ENCODE results near the gene PTPN4.
"Not testable (repeated sequence)": the region's sequence is repeated elsewhere in the genome, so short reads cannot be mapped to it uniquely, and the experiment has no call there.

Gene PTPN4

DNA sequence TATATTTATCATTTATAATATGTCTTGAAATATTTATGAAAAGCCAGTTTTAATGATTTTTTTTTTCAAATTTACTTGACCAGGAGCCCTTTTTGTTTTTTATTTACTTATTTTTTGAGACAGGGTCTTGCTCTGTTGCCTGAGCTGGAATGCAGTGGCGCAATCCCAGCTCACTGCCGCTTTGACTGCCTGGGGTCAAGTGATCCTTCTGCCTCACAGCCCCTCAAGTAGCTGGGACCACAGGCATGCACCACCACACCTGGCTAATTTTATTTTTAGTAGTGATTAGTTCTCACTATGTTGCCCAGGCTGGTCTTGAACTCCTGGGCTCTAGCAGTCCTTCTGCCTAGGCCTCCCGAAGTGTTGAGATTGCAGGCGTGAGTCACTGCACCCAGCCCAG lies 258.8 kb downstream of the PTPN4 start:
- no peak for DNase-seq
- intact Hi-C loops (cut with DNase I; ENCODE audit: low total_unique reads): loop anchor here (10.0 kb wide), 1 partner anchor 264 kb away; the partner anchor contains the start of gene PTPN4
- Histone ChIP-seq H3K9me3 (peaks cover 0 to 6% (median 0%) of the 10 kb centered on the region in 3 donors), H3K4me1 (peaks cover 0 to 8% (median 4%) of the 10 kb centered on the region in 4 donors), H3K4me3 (no peak overlapping the region), H3K27me3 (no peaks in the 10 kb centered on the region), H3K36me3 (peaks cover 0 to 6% (median 0%) of the 10 kb centered on the region in 3 donors), H3K27ac (no peak overlapping the region)
- TF ChIP-seq, protein P1, sequence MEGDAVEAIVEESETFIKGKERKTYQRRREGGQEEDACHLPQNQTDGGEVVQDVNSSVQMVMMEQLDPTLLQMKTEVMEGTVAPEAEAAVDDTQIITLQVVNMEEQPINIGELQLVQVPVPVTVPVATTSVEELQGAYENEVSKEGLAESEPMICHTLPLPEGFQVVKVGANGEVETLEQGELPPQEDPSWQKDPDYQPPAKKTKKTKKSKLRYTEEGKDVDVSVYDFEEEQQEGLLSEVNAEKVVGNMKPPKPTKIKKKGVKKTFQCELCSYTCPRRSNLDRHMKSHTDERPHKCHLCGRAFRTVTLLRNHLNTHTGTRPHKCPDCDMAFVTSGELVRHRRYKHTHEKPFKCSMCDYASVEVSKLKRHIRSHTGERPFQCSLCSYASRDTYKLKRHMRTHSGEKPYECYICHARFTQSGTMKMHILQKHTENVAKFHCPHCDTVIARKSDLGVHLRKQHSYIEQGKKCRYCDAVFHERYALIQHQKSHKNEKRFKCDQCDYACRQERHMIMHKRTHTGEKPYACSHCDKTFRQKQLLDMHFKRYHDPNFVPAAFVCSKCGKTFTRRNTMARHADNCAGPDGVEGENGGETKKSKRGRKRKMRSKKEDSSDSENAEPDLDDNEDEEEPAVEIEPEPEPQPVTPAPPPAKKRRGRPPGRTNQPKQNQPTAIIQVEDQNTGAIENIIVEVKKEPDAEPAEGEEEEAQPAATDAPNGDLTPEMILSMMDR (IDR thresholded peaks at IDR 0.05): no peak

DNA sequence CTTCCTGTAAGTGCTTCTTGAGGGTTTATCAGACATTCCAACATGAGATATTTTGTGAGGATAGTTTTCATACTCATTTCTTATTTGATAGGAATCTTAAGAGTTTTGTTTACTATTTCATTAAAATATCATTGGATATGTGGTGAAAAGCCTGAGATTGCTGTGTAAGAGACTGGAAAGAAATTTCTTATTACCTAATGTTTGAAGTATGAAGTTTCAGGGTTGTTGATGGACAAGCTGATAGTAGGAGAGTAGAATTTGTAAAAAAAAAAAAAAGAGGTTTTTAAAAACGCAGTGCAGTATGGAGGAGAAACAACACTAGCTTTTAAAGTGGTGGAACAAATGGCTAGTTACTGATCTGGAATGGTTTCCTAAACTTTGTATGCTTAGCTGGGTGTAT lies 260.8 kb downstream of the PTPN4 start:
- Histone ChIP-seq H3K4me1 (no peaks in the 10 kb centered on the region), H3K27me3 (no peaks in the 10 kb centered on the region), H3K36me3 (peaks cover 0 to 8% (median 5%) of the 10 kb centered on the region in 3 donors), H3K9me3 (peaks cover 0 to 6% (median 0%) of the 10 kb centered on the region in 3 donors), H3K27ac (no peak overlapping the region), H3K4me3 (no peak overlapping the region)
- DNase-seq: no peak
- intact Hi-C loops (cut with DNase I; ENCODE audit: low total_unique reads): no loop called here
- TF ChIP-seq, protein P1 (IDR thresholded peaks at IDR 0.05): no peak

DNA sequence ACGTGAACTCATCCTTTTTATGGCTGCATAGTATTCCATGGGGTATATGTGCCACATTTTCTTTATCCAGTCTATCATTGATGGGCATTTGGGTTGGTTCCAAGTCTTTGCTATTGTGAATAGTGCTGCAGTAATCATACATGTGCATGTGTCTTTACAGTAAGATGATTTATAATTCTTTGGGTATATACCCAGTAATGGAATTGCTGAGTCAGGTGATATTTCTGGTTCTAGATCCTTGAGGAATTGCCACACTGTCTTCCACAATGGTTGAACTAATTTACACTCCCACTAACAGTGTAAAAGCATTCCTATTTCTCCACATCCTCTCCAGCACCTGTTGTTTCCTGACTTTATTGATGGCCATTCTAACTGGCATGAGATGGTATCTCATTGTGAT lies 262.8 kb downstream of the PTPN4 start:
- H3K36me3 ChIP-seq; H3K4me1 ChIP-seq; H3K27me3 ChIP-seq; H3K4me3 ChIP-seq; H3K27ac ChIP-seq; DNase-seq; H3K9me3 ChIP-seq; intact Hi-C loops (cut with DNase I; ENCODE audit: low total_unique reads): not testable (repeated sequence)

DNA sequence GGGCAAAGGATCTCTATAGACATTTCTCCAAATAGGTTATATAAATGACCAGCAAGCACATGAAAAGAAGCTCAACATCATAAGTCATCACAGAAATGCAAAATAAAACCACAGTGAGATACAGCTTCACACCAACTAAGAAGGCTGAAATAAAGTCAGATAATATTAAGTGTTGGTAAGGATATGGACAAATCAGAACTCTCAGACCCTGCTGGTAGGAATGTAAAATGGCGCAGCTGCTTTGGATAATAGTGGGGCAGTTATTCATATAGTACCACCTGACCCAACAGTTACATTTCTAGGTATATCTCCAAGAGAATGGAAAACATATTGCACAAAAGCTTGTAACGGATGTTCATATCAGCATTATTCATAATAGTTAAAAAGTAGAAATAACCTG lies 267.2 kb downstream of the PTPN4 start:
- TF ChIP-seq, protein P1 (IDR thresholded peaks at IDR 0.05): no peak
- H3K36me3 ChIP-seq: peaks cover 5 to 8% (median 5%) of the 10 kb centered on the region in 3 donors
- no peak overlapping the region for H3K4me3 ChIP-seq
- no peak overlapping the region for H3K27ac ChIP-seq
- H3K27me3 ChIP-seq: no peaks in the 10 kb centered on the region
- DNase-seq: no peak
- intact Hi-C loops (cut with DNase I; ENCODE audit: low total_unique reads): no loop called here
- no peaks in the 10 kb centered on the region for H3K4me1 ChIP-seq
- H3K9me3 ChIP-seq: peaks cover 0 to 6% (median 0%) of the 10 kb centered on the region in 3 donors

DNA sequence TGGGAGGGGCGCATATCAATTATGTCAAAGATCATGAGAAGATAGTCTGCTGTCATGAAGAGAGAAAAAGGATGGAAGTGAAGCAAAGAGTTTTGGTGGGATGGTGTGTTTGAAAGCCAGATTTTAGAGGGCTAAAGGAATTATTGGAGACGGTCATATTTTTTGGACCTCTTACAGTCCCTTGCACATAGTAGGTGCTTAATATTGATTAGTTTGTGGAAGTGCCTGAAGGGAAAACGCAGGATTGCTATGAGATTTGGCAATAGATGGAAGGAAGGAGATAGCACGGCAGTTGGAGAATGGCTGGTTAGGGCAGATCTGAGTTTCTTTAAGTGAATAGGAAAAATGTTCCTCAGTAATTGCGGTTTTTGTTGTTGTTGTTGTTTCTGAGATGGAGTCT lies 269.1 kb downstream of the PTPN4 start:
- no peaks in the 10 kb centered on the region for H3K9me3 ChIP-seq
- H3K4me3 ChIP-seq: no peak overlapping the region
- intact Hi-C loops (cut with DNase I; ENCODE audit: low total_unique reads): no loop called here
- no peaks in the 10 kb centered on the region for H3K4me1 ChIP-seq
- H3K36me3 ChIP-seq: peaks cover 0 to 5% (median 5%) of the 10 kb centered on the region in 3 donors
- no peak overlapping the region for H3K27ac ChIP-seq
- DNase-seq: no peak
- TF ChIP-seq, protein P1 (IDR thresholded peaks at IDR 0.05): no peak
- H3K27me3 ChIP-seq: no peaks in the 10 kb centered on the region

DNA sequence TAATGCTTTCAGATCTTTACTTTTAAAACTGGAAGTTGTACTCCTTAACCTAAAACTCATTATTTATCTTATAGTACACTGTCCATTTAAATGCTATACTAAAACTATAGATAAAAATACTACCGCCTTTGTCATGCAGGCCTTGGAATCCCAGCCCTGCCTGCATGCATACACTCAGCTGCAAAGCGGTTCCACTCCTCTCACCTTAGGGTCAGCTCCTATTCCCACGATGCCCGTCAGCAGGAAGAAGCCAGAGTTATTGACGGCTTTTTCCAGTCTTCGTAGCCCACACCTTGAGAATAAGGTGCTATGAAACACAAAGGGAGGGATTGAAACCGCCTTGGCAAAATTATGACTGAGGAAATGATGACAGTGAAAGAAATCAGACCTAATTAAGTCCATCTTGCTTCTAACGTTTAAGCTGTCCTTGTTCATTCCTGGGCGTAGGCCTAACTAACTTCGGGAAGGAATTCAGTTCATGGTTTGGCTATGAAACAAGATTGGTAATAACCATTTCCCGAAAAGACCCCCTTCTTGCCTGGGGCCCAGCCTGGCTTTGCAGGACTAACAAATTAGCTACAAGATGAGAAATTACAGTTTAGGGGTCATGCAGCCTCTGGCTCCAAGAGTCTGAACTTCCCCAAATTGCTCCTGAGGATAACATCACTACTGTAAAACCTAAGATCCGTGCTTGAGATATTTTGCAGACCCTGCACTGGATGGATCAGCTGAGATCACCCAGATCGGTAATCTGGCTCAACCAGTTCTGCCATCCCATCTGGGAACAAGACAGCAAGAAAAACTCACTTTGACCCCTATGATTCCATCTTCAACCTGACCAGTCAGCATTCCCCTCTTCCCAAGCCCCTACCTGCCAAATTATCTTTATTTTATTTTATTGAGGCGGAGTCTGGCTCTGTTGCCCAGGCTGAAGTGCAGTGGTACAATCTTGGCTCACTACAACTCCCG lies 270.2 kb downstream of the PTPN4 start:
- intact Hi-C loops (cut with DNase I; ENCODE audit: low total_unique reads): no loop called here
- Histone ChIP-seq H3K4me1 (no peaks in the 10 kb centered on the region), H3K27me3 (no peaks in the 10 kb centered on the region), H3K9me3 (no peaks in the 10 kb centered on the region), H3K4me3 (no peak overlapping the region), H3K36me3 (peaks cover 0 to 5% (median 0%) of the 10 kb centered on the region in 3 donors), H3K27ac (no peak overlapping the region)
- DNase-seq: no peak
- TF ChIP-seq, protein P1 (IDR thresholded peaks at IDR 0.05): no peak
